Measurements from ENCODE around the gene ZNF746.

DNA sequence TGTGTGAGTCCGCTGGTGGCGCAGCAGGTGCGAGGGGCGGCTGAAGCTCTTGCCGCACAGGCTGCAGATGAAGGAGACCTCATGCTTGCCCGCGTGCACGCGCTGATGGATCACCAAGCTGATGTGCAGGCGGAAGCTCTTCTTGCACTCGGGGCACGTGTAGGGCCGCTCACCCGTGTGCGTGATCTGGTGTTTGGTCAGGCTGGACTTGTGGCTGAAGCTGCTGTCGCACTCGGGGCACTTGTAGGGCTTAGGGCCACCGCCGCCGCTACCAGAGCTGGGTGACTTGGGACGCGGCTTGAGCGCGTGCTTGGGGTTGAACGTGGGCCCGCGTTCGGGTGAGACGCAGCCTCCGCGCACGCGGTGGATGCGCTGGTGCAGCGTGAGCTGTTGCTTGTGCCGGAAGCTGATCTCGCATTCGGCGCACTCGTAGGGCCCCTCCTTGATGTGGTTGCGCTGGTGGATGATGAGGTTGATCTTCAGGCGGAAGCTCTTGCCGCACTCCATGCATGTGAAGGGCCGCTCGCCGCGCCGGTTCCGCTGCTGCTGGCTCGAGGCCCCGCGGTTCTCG is 65.4 kb downstream of the ZNF746 start:
- TF ChIP-seq PPARA (CRISPR knock-in tag; IDR thresholded peaks at IDR 0.05; ENCODE audit: borderline replicate concordance) (no peak), CSDC2 (CRISPR knock-in tag; IDR thresholded peaks at IDR 0.05) (no peak), OSR1 (CRISPR knock-in tag; IDR thresholded peaks at IDR 0.05) (no peak), ZFP3 (CRISPR knock-in tag; IDR thresholded peaks at IDR 0.05) (no peak), TCF4 (CRISPR knock-in tag; IDR thresholded peaks at IDR 0.05; ENCODE audit: borderline replicate concordance) (no peak), ZFP30 (CRISPR knock-in tag; IDR thresholded peaks at IDR 0.05) (no peak)
- TF ChIP-seq, protein P1, sequence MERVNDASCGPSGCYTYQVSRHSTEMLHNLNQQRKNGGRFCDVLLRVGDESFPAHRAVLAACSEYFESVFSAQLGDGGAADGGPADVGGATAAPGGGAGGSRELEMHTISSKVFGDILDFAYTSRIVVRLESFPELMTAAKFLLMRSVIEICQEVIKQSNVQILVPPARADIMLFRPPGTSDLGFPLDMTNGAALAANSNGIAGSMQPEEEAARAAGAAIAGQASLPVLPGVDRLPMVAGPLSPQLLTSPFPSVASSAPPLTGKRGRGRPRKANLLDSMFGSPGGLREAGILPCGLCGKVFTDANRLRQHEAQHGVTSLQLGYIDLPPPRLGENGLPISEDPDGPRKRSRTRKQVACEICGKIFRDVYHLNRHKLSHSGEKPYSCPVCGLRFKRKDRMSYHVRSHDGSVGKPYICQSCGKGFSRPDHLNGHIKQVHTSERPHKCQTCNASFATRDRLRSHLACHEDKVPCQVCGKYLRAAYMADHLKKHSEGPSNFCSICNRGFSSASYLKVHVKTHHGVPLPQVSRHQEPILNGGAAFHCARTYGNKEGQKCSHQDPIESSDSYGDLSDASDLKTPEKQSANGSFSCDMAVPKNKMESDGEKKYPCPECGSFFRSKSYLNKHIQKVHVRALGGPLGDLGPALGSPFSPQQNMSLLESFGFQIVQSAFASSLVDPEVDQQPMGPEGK (CRISPR knock-in tag; IDR thresholded peaks at IDR 0.05; ENCODE audit: borderline replicate concordance): no peak
- TF ChIP-seq, protein P2, sequence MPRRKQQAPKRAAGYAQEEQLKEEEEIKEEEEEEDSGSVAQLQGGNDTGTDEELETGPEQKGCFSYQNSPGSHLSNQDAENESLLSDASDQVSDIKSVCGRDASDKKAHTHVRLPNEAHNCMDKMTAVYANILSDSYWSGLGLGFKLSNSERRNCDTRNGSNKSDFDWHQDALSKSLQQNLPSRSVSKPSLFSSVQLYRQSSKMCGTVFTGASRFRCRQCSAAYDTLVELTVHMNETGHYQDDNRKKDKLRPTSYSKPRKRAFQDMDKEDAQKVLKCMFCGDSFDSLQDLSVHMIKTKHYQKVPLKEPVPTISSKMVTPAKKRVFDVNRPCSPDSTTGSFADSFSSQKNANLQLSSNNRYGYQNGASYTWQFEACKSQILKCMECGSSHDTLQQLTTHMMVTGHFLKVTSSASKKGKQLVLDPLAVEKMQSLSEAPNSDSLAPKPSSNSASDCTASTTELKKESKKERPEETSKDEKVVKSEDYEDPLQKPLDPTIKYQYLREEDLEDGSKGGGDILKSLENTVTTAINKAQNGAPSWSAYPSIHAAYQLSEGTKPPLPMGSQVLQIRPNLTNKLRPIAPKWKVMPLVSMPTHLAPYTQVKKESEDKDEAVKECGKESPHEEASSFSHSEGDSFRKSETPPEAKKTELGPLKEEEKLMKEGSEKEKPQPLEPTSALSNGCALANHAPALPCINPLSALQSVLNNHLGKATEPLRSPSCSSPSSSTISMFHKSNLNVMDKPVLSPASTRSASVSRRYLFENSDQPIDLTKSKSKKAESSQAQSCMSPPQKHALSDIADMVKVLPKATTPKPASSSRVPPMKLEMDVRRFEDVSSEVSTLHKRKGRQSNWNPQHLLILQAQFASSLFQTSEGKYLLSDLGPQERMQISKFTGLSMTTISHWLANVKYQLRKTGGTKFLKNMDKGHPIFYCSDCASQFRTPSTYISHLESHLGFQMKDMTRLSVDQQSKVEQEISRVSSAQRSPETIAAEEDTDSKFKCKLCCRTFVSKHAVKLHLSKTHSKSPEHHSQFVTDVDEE (CRISPR knock-in tag; IDR thresholded peaks at IDR 0.05): no peak

Measured in SK-N-SH treated with all-trans-retinoic acid at 6 μM for 48 hours (cell line).